ENCODE results near the gene FAM234B. TPM values are rescaled to one million over a fixed set of nuclear protein-coding genes. Genes with fewer than 3 reads are reported as not detected.

Gene FAM234B
- total RNA-seq, 1 experiment from 2014 or later, result 20.8 TPM

DNA sequence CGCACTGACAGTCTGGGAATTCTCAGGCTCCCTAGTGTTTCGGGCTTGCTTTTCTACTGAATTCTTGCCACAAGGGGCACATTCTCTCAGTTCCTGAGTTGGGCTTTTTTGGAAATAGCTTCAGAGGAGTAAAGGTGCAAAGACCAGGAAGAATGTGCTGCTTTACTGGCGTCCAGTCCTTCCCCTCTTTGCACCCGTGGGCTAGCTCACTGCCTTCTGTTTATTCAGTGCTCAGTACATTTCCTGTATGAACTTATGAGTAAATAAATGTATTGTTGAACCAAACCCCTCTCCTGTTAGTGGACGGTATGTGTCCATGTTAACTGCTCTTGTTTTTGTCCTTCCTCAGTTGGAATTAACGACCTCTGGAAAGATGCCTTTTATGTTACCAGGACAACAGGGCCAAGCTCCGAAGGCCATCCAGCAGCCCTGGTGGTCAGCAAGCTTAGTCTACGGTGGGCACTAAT, 35.3 kb downstream of the FAM234B start:
- Histone ChIP-seq H2BK20ac (ENCODE audit: low read depth, low read length, poor library complexity, severe bottlenecking) (no peak overlapping the region), H3T11ph (ENCODE audit: low read length) (no peak overlapping the region), H2AK5ac (ENCODE audit: insufficient read length, low read length) (no peak overlapping the region), H3K4ac (ENCODE audit: low read depth, low read length) (no peak overlapping the region), H3K4me1 (ENCODE audit: insufficient read depth, low read length) (no peaks in the 10 kb centered on the region; the same call in 1 of the 2 replicates), H3K9ac (ENCODE audit: extremely low read depth, insufficient read length, low read length) (no peak overlapping the region), H2BK15ac (ENCODE audit: low read depth, low read length) (no peak overlapping the region), H2AFZ (ENCODE audit: low read length) (no peak overlapping the region), H3K23ac (ENCODE audit: insufficient read length, low read depth, low read length) (no peak overlapping the region), H3K9me3 (ENCODE audit: control insufficient read depth, low read depth, low read length) (no peaks in the 10 kb centered on the region), H3K79me1 (ENCODE audit: insufficient read depth, low read depth, low read length, poor library complexity, severe bottlenecking) (no peaks in the 10 kb centered on the region), H3K27me3 (ENCODE audit: insufficient read depth, low read length) (no peaks in the 10 kb centered on the region), H3K79me2 (ENCODE audit: insufficient read depth, low read length) (no peaks in the 10 kb centered on the region), H2BK120ac (ENCODE audit: low read depth, low read length, poor library complexity, severe bottlenecking) (no peak overlapping the region), H2BK5ac (ENCODE audit: insufficient read length, low read length) (no peak overlapping the region), H3K23me2 (ENCODE audit: insufficient read length, low read depth, low read length, poor library complexity, severe bottlenecking) (no peaks in the 10 kb centered on the region), H3K56ac (ENCODE audit: insufficient read length, low read depth, low read length) (no peak overlapping the region), H3K27ac (ENCODE audit: insufficient read length, low read depth, low read length) (no peak overlapping the region), H3K14ac (ENCODE audit: insufficient read depth, low read length) (no peak overlapping the region), H4K91ac (ENCODE audit: insufficient read length, low read depth, low read length) (no peak overlapping the region), H2BK12ac (ENCODE audit: insufficient read length, low read depth, low read length) (no peak overlapping the region), H4K8ac (replicated peaks; ENCODE audit: insufficient read length, low read depth, low read length) (no peak overlapping the region), H4K20me1 (ENCODE audit: control insufficient read depth, insufficient read depth, insufficient read length) (no peaks in the 10 kb centered on the region), H4K5ac (ENCODE audit: insufficient read length, low read depth, low read length) (no peak overlapping the region), H3K4me2 (ENCODE audit: insufficient read depth, insufficient read length, low read length) (no peak overlapping the region), H3K18ac (ENCODE audit: insufficient read length, low read depth, low read length) (no peak overlapping the region)
- WGBS (ENCODE audit: extremely low coverage, insufficient read length, low lambda C conversion rate), result no CpG with 5 or more reads among the region's 8 CpGs
- DNase-seq, result peak; percentile 53
- TF ChIP-seq, protein P1, sequence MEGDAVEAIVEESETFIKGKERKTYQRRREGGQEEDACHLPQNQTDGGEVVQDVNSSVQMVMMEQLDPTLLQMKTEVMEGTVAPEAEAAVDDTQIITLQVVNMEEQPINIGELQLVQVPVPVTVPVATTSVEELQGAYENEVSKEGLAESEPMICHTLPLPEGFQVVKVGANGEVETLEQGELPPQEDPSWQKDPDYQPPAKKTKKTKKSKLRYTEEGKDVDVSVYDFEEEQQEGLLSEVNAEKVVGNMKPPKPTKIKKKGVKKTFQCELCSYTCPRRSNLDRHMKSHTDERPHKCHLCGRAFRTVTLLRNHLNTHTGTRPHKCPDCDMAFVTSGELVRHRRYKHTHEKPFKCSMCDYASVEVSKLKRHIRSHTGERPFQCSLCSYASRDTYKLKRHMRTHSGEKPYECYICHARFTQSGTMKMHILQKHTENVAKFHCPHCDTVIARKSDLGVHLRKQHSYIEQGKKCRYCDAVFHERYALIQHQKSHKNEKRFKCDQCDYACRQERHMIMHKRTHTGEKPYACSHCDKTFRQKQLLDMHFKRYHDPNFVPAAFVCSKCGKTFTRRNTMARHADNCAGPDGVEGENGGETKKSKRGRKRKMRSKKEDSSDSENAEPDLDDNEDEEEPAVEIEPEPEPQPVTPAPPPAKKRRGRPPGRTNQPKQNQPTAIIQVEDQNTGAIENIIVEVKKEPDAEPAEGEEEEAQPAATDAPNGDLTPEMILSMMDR (conservative IDR thresholded peaks at IDR 0.05), result peak; percentile 76
- Mint-ChIP-seq H3K4me1 (peaks cover 10 to 13% of the 10 kb centered on the region in 2 experiments), H3K27me3 (ENCODE audit: low read depth) (no peaks in the 10 kb centered on the region), H3K9me3 (peaks cover 0 to 3% of the 10 kb centered on the region in 2 experiments; a peak in 1 of 5 replicates), H3K36me3 (ENCODE audit: insufficient read depth in 1 of 3, low read depth in 3 of 3) (peaks cover 45 to 64% (median 54%) of the 10 kb centered on the region in 3 experiments), H3K27ac (peak overlapping the region in 1 of 3 experiments; percentile 45; a peak in 2 of 7 replicates), H3K4me3 (no peak overlapping the region)
